Smooth muscle cell (in vitro differentiated cells): ENCODE measurements around the gene ZNF420. TPM values are rescaled to one million over a fixed set of nuclear protein-coding genes. Genes with fewer than 3 reads are reported as not detected.
A peak's percentile ranks its signal among the peaks of the same experiment; 100 is the strongest.

Source experiments
- DNase-seq: peaks from one replicate; lab custom pipeline; 2025; ENCODE audit not compliant: unreplicated experiment; lab: John Stamatoyannopoulos, UW
- H2AFZ ChIP-seq: fragments of 200-600 bp; sonication (generic); 2 replicates; pipeline ENCODE4 v1.6.0; 2016; ENCODE audit warnings: antibody characterized with exemption, low read depth, mild to moderate bottlenecking
- H3F3A ChIP-seq: fragments of 200-600 bp; sonication (generic); 2 replicates; pipeline ENCODE4 v1.6.0; 2017; ENCODE audit warnings: antibody characterized with exemption, low read depth
- H3K27ac ChIP-seq: fragments of 200-600 bp; sonication (generic); 2 replicates; pipeline ENCODE4 v1.5.1; 2016; ENCODE audit warnings: low read depth, mild to moderate bottlenecking
- H3K27me3 ChIP-seq: fragments of 200-600 bp; sonication (generic); 2 replicates; pipeline ENCODE4 v1.6.1; 2016; ENCODE audit warnings: low read depth, mild to moderate bottlenecking
- H3K36me3 ChIP-seq: fragments of 200-600 bp; sonication (generic); 2 replicates; pipeline ENCODE4 v1.5.1; 2016; ENCODE audit warnings: low read depth
- H3K4me1 ChIP-seq: fragments of 200-600 bp; sonication (generic); 2 replicates; pipeline ENCODE4 v1.5.1; 2016; ENCODE audit warnings: low read depth
- H3K4me2 ChIP-seq: fragments of 200-600 bp; sonication (generic); 2 replicates; pipeline ENCODE4 v1.6.0; 2016; ENCODE audit warnings: mild to moderate bottlenecking
- H3K4me3 ChIP-seq: fragments of 200-600 bp; sonication (generic); 2 replicates; pipeline ENCODE4 v1.5.1; 2016; ENCODE audit warnings: mild to moderate bottlenecking
- H3K79me2 ChIP-seq: fragments of 200-600 bp; sonication (generic); 2 replicates; pipeline ENCODE4 v1.6.0; 2016; ENCODE audit warnings: low read depth, mild to moderate bottlenecking
- H3K9ac ChIP-seq: fragments of 200-600 bp; sonication (generic); 2 replicates; pipeline ENCODE4 v1.6.0; 2016; ENCODE audit warnings: low read depth
- H3K9me3 ChIP-seq: fragments of 200-600 bp; sonication (generic); replicated peaks from 2 replicates; pipeline ENCODE4 v1.5.1; 2016; ENCODE audit warnings: low read depth
- H4K20me1 ChIP-seq: fragments of 200-600 bp; sonication (generic); 2 replicates; pipeline ENCODE4 v1.6.0; 2016; ENCODE audit warnings: low read depth
- CTCF ChIP-seq: fragments of 200-600 bp; sonication (generic); IDR thresholded peaks from 2 replicates; pipeline ENCODE4 v1.5.1; 2017; ENCODE audit warnings: borderline replicate concordance, mild to moderate bottlenecking, antibody characterized with exemption; ENCODE audit not compliant: insufficient read depth, poor library complexity, severe bottlenecking
- WGBS: methylation state at CpG from one replicate; pipeline ENCODE4 v1.1.7; 2016; ENCODE audit warnings: low lambda C conversion rate; 5-methylcytosine and 5-hydroxymethylcytosine counted together
- polyA plus RNA-seq: library from polyadenylated mRNA; unstranded; fragments of >200 nt; fragmentation: Nextera tagmentation; extraction: Ambion mirVana; gene quantifications from 2 replicates; pipeline ENCODE4 v1.2.1, GENCODE V29; 2016
- total RNA-seq: library from RNA; depleted of rRNA; stranded (reverse); fragments of >200 nt; gene quantifications from 2 replicates; pipeline ENCODE4 v1.2.3, GENCODE V29; 2014

Gene ZNF420
- total and polyA plus RNA-seq, 2 experiments from 2014 or later = 4.9 to 11.0 TPM

DNA sequence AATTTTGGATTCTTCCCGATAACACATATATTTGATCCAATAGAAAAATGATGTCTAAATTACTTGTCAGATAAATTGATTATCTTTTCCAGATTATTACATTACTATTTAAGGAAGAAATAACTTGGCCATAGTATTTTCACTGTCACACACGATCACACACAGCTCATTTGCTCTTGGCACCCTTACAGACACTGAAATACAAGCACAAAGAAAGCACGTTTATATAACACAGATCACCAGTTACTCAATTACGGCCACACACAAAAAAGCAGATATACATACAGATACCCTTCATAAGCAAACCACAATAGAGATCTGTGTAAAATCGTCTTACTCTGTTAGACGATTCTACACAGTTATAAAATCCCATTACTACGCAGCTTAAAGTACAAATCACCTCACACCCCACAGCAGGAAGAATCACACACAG is 716 bp upstream of the ZNF420 start:
- H3K27ac ChIP-seq = no peak overlapping the region

DNA sequence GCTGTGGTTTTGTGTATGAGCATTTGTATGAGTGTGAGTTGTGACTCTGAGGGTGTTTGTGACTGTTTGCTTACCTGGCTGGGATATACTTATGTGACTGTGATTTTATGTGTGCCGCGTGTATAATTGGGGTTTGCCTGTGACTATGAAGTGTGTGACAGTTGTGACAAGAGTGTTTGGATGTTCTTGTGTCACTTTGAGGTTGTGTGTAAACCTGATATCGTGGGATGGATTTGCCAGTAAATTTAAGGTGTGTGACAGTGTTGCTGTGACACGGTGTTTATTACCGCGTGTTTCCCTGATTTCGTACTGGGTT is 442 bp downstream of the ZNF420 start:
- peak overlapping the region; percentile 97 for H2AFZ ChIP-seq
- H3K79me2 ChIP-seq = peaks cover 29% of the 10 kb centered on the region
- TF ChIP-seq CTCF = no peak
- 13% methylated on average over 7 of the region's 7 CpGs for WGBS
- no peaks in the 10 kb centered on the region for H3K27me3 ChIP-seq
- peaks cover 7% of the 10 kb centered on the region for H3K36me3 ChIP-seq
- no peak for DNase-seq
- H3K4me3 ChIP-seq = peak overlapping the region; percentile 80
- peaks cover 6% of the 10 kb centered on the region for H3K4me1 ChIP-seq
- H3F3A ChIP-seq = no peaks in the 10 kb centered on the region
- H4K20me1 ChIP-seq = no peaks in the 10 kb centered on the region
- peaks cover 8% of the 10 kb centered on the region for H3K9me3 ChIP-seq
- H3K4me2 ChIP-seq = peak overlapping the region; percentile 86
- no peak overlapping the region for H3K27ac ChIP-seq
- peak overlapping the region; percentile 55 for H3K9ac ChIP-seq

More for the DNA sequence above, 716 bp upstream of the ZNF420 start:
- Histone ChIP-seq H3K36me3 (no peaks in the 10 kb centered on the region), H3K79me2 (peaks cover 28% of the 10 kb centered on the region), H3K4me2 (peak overlapping the region; percentile 86), H3K27me3 (no peaks in the 10 kb centered on the region), H3K4me3 (peak overlapping the region; percentile 80), H3K9me3 (peaks cover 6% of the 10 kb centered on the region), H3F3A (no peaks in the 10 kb centered on the region), H3K9ac (peak overlapping the region; percentile 55), H3K4me1 (peaks cover 6% of the 10 kb centered on the region), H4K20me1 (no peaks in the 10 kb centered on the region), H2AFZ (peak overlapping the region; percentile 97)
- 37% methylated on average over 7 of the region's 7 CpGs for WGBS
- DNase-seq = no peak
- no peak for TF ChIP-seq CTCF

DNA sequence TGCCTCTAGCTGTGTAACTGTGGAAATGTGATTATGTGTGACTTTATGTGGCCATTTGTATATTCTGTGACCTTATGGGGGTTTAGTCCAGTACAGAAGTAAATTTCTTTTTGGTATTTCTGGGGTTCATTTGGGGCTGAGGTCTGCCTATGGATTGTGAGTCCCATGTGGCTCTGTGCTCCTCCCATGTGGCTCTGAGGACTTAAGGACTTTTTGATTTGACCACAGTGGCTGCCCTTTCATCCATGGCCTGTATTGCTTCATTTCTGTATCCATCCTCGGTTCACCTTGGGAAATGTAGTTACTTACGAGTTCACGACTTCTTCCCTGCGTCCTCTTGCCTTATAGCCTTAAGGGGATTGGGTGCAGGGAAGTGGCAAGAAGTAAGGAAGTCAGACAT is 1.0 kb downstream of the ZNF420 start:
- Histone ChIP-seq H3K36me3 (peaks cover 9% of the 10 kb centered on the region), H3K9me3 (peaks cover 14% of the 10 kb centered on the region), H3K27me3 (no peaks in the 10 kb centered on the region), H3K4me3 (peak overlapping the region; percentile 80), H3K27ac (no peak overlapping the region), H4K20me1 (no peaks in the 10 kb centered on the region), H3K4me1 (peaks cover 6% of the 10 kb centered on the region), H2AFZ (peak overlapping the region; percentile 97), H3K4me2 (peak overlapping the region; percentile 86), H3K9ac (peak overlapping the region; percentile 55), H3K79me2 (peaks cover 29% of the 10 kb centered on the region), H3F3A (no peaks in the 10 kb centered on the region)
- TF ChIP-seq CTCF = no peak
- 97% methylated on average over 4 of the region's 4 CpGs for WGBS
- DNase-seq = no peak

DNA sequence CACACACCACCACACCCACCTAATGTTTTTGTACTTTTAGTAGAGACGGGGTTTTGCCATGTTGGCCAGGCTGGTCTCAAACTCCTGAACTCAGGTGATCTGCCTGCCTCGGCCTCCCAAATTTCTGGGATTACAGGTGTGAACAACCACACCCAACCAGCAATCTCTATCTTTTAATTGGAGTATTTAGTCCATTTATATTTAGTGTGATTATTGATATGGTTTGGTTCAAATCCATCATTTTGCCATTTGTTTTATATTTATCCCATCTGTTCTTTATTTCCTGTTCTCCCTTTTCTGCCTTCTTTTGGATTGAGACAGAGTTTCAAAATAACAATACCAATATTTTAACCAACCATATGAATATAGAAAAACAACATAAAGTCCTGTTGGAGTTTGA is 4.1 kb downstream of the ZNF420 start:
- no peak overlapping the region for H3K9ac ChIP-seq
- no peak overlapping the region for H2AFZ ChIP-seq
- no peak overlapping the region for H3K4me3 ChIP-seq
- peaks cover 26% of the 10 kb centered on the region for H3K36me3 ChIP-seq
- no peaks in the 10 kb centered on the region for H4K20me1 ChIP-seq
- 93% methylated on average over 2 of the region's 2 CpGs for WGBS
- peaks cover 23% of the 10 kb centered on the region for H3K9me3 ChIP-seq
- no peak overlapping the region for H3K4me2 ChIP-seq
- H3K27ac ChIP-seq = no peak overlapping the region
- TF ChIP-seq CTCF = no peak
- peaks cover 50% of the 10 kb centered on the region for H3K79me2 ChIP-seq
- H3K27me3 ChIP-seq = no peaks in the 10 kb centered on the region
- DNase-seq = no peak
- peaks cover 6% of the 10 kb centered on the region for H3K4me1 ChIP-seq
- no peaks in the 10 kb centered on the region for H3F3A ChIP-seq
